NCI-H1417 (cell line): ENCODE data around the gene SORCS2.
"Not testable (repeated sequence)": the region's sequence is repeated elsewhere in the genome, so short reads cannot be mapped to it uniquely, and the experiment has no call there.

Experiments used
- DNase-seq, 3 experiments: peaks; one replicate each; lab custom pipeline; 2025; lab: John Stamatoyannopoulos, UW

SORCS2 gene

GRCh38 chr4:7160439-7160838, 31.9 kb upstream of the SORCS2 start:
- no peak for DNase-seq

GRCh38 chr4:7160951-7161440, 31.3 kb upstream of the SORCS2 start:
- DNase-seq, result no peak

- DNase-seq, result no peak
Observed at GRCh38 chr4:7161721-7162214, 30.6 kb upstream of the SORCS2 start.

GRCh38 chr4:7165056-7165873, 27.1 kb upstream of the SORCS2 start:
- DNase-seq, result not testable (repeated sequence)

- no peak for DNase-seq
Observed at GRCh38 chr4:7165874-7166201, 26.5 kb upstream of the SORCS2 start.

GRCh38 chr4:7166237-7166636, 26.1 kb upstream of the SORCS2 start:
- DNase-seq, result no peak

- DNase-seq, result no peak
Observed at GRCh38 chr4:7166981-7167700, 25.2 kb upstream of the SORCS2 start.

GRCh38 chr4:7167706-7168105, 24.6 kb upstream of the SORCS2 start:
- peak in 1 of 3 experiments; percentile 22 for DNase-seq

- no peak for DNase-seq
Observed at GRCh38 chr4:7168106-7168505, 24.2 kb upstream of the SORCS2 start.

- DNase-seq, result no peak
Observed at GRCh38 chr4:7169134-7169533, 23.2 kb upstream of the SORCS2 start.

- DNase-seq, result no peak
Observed at GRCh38 chr4:7170012-7170411, 22.3 kb upstream of the SORCS2 start.

- no peak for DNase-seq
Observed at GRCh38 chr4:7171191-7171900, 21.0 kb upstream of the SORCS2 start.

GRCh38 chr4:7172508-7172907, 19.8 kb upstream of the SORCS2 start:
- no peak for DNase-seq

- DNase-seq, result no peak
Observed at GRCh38 chr4:7172946-7173345, 19.4 kb upstream of the SORCS2 start.

GRCh38 chr4:7173841-7174449, 18.4 kb upstream of the SORCS2 start:
- peak in 1 of 3 experiments; percentile 18 for DNase-seq

- DNase-seq, result no peak
Observed at GRCh38 chr4:7179158-7179557, 13.2 kb upstream of the SORCS2 start.

- DNase-seq, result no peak
Observed at GRCh38 chr4:7180938-7181337, 11.4 kb upstream of the SORCS2 start.

- DNase-seq, result no peak
Observed at GRCh38 chr4:7182616-7183015, 9.7 kb upstream of the SORCS2 start.

GRCh38 chr4:7183161-7183560, 9.2 kb upstream of the SORCS2 start:
- no peak for DNase-seq

GRCh38 chr4:7183780-7184460, 8.4 kb upstream of the SORCS2 start:
- DNase-seq, result no peak

- no peak for DNase-seq
Observed at GRCh38 chr4:7185487-7186030, 6.8 kb upstream of the SORCS2 start.
